GM18526 (cell line): ENCODE results near the gene CNFN.

ENCODE experiments used
- POLR2A ChIP-seq: IDR thresholded peaks from 3 replicates; pipeline ENCODE4 v1.6.1; 2011; ENCODE audit not compliant: insufficient read length; ENCODE audit errors: extremely low read depth

Gene CNFN

DNA sequence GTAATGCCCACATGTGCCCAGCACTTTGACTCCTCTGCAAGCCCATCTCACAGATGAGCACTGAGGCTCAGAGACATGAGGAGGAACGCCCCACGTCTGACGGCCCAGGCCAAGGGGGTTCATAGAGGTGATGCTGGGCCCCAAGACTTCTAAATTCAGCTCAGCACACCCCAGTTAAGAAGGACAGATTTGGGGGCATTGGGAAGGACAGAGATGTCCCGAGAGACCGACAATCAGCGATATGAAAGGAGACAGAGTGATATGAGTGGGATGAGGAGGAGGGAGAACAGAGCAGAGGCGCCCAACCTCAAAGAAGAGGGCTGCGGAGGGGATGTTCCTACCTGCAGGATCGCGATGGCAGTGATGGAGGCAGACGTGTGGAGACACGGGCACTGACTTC, at the start of gene CNFN:
CNFN (minus strand) TSS at position 399 of the 400 bp plus-strand sequence. CDS start 1,260 bp downstream, outside the sequence.
- no peak for TF ChIP-seq POLR2A

- TF ChIP-seq POLR2A = no peak
These were observed 45.9 kb upstream of the CNFN start for GRCh38 chr19:42436006-42436405.

DNA sequence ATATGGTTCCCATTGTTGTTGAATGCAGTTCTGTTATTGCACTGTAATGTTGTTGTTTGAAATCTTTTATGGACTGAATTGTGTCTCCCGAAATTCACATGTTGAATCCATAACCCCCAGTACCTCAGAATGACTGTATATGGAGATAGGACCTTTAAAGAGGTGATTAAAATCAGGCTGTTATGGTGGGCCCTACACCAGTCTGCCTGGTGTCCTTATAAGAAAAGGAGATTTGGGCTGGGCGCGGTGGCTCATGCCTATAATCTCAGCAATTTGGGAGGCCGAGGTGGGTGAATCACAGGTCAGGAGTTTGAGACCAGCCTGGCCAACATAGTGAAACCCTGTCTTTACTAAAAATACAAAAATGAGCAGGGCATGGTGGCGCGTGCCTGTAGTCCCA, 45.2 kb upstream of the CNFN start:
- TF ChIP-seq POLR2A = no peak

DNA sequence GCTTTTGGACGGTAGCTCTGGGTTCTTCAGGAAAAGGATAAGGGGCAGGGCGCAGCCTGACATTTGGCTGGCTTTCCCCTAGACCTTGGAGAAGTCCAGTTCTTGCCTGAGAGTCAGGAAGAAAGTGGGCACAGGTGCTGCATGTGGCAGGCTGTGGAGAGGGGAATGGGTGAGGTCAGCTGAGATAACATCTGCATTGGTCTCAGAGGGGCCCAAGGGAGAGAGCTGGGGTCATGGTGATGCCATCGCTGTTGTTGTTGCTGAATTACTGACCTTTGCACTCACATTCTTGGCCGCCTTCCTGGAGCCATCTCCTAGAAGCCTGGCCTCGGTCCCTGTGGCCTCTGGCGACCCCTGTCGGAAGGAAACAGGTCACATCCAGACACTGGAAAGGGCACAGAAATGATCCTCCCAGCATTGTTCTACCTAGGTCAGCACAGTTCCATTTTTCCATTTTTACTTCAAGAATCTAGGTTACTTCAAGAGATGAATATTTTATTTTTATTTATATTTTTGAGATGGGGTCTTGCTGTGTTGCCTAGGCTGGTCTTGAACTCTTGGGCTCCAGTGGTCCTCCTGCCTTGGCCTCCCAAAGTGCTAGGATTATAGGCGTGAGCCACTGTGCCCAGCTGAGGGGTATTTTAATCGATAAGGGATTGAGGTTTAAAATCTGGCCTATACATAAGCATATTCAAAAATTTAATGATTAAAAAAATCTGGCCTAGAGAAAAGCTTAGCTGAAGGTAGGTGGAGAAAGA, 43.6 kb upstream of the CNFN start:
- TF ChIP-seq POLR2A = no peak

DNA sequence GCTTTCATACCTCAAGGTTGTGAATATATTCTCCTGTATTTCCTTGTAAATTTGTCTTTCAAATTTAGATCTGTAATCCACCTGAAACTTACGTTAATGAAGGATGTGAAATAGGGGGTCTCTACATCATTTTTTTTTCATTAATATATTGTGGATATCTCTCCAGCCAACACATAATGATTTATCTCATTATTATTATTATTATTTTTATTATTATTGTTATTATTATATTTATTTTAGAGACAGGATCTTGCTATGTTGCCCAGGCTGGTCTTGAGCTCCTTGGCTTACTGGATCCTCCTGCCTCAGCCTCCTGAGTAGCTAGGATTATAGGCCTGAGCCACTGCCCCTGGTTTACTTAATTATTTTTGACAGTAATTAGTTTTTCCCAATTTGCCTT, 41.4 kb upstream of the CNFN start:
- TF ChIP-seq POLR2A = no peak

DNA sequence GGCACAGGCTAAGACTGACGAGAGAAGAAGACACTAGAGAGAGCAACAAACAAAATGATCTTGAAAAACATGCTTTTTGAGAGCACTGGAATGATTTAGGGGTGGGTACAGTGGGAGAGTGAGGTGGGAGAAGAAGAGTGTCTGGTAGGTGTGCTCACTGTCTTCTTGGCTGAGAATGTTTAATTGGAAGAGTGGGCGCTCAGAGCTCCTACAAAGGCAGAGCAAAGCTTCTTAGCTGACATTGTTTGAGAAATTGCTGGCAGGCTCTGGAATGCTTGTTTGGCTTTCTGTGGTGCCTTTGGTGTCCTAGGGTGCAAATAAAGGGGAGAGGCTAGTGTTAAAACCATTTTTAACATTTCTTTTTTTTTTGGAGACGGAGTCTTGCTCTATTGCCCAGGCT, 38.6 kb upstream of the CNFN start:
- no peak for TF ChIP-seq POLR2A

- TF ChIP-seq POLR2A = no peak
These were observed 37.2 kb upstream of the CNFN start, which contains the start of gene LIPE for GRCh38 chr19:42427313-42427712. Gene LIPE, minus strand, starts transcription at chr19:42427388. Its CDS starts 239 bp downstream, at chr19:42427149.

DNA sequence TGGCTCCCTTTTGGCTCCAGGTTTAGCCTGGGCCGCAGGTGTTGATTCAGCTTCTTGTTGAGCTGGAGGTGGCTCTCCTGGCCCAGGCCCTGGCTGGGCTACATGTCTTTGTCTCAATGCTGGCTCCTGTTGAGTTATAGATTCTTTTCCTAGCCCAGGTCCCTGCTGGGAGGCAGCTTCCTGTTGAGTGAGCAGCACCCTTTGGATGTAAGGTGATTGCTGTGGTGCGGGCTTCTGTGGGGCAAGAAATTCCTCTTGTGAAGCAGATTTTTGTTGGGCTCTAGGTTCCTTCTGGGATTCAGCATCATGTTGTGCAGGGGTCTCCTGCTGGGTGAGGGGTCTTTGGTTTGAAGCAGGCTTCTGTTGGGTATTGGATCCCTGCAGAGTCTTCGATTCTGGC, 36.5 kb upstream of the CNFN start:
- no peak for TF ChIP-seq POLR2A

DNA sequence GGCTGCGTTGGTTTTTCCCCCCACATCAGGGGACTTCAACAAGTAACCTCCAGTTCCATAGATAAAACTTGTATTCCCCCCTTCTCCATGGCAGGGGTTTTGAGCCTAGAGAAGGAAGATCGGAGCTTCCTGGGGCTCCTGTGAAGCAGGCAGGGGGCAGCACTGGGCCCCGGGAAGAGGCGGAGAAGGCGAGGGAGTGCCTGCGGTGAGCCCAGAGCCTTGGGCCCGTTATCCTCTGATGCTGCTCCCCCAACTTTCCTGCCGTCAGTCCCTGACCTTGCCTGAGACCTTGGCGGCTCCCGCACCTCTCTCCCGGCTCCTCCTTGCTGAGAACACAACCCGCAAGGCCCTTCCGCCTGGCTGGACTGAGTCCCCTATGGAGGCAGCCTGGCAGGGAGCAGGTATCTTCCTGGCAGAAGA, 34.6 kb upstream of the CNFN start:
- no peak for TF ChIP-seq POLR2A

GRCh38 chr19:42424345-42424707, 34.2 kb upstream of the CNFN start:
- no peak for TF ChIP-seq POLR2A

DNA sequence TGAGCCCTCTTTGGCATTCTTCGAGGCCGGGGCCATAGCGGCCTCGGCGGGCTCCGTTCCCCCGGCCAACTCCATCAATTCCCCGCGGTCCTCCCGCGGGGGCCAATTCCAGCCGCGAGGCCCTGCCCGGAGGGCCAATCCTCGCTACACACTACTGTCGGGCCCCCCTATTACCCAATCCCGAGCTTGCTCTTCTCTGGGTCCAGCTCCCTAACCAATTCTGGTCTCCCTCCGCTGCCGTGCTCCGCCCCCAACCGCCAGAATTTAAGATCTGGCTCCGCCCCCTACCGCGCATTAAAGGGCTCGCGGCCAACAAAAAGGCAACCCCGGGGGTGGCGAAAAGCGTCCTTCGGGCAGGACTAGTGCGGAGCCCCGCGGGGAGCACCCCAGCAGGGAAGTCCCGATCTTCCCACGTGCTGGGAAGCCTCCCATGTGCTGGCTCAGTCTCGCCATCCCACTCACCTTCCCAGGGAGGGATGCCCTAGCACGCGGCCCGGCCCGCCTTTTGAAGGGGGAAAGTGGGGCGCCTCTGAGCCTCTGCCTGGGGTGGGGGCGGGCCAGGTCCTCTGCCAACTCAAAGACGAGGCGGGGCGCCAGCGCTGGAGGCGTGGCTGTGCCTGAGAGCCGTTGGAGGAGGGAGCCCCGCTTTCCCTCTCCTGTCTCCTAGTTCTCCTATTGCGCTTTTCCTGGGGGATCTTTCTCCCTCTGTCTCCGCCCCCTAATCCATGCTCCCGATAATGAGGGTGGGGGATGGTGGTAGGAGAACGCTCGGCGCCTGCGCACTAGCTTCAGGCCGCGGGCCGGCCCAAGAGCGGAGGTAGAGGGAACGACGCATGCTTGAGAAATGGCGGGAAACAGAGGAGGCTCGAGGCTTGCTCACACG, 33.6 kb upstream of the CNFN start:
- TF ChIP-seq POLR2A = peak; percentile 43

DNA sequence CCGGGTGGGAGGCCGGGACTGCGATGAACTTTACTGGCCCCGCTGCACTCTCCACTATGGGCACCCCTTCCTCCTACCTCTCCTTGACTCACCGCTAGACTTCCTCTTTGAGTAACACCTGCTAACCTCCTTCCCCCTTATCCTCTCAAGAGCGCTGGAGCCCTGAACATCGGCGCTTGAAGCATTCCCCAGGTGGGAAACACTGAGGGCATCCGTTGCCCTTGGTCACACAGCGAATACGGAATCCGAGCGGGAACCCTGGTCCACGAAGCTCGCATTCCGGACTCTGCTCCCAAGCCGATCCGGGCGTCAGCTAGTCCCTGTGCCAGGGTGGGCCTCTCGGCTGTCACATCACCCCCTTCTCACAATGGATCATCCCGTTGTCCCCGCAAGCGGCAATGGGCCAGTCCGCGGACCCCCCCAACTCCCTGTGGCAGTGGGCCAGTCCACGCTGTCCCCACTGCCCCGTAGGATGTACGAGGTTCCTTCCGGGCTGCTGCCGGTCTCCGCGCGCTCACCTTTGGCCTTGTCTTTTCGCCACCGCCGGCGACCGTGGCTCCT, 32.9 kb upstream of the CNFN start:
- TF ChIP-seq POLR2A = no peak

- TF ChIP-seq POLR2A = no peak
These were observed 32.2 kb upstream of the CNFN start for GRCh38 chr19:42422092-42422900.

GRCh38 chr19:42421591-42422031, 31.5 kb upstream of the CNFN start:
- TF ChIP-seq POLR2A = no peak

- no peak for TF ChIP-seq POLR2A
These were observed 31.0 kb upstream of the CNFN start for GRCh38 chr19:42421101-42421500.
